Muscle of leg (tissue), 11 donors: ENCODE data around the gene LGALS9. TPM values are rescaled to one million over a fixed set of nuclear protein-coding genes. Genes with fewer than 3 reads are reported as not detected.

Experiments used
- DNase-seq: peaks from one replicate; pipeline ENCODE4 v3.0.0; 2013
- H3K27ac ChIP-seq: one replicate; pipeline ENCODE4 v1.5.1; 2013; ENCODE audit warnings: mild to moderate bottlenecking, low read length, control low read depth
- H3K27me3 ChIP-seq: one replicate; pipeline ENCODE4 v1.6.1; 2013; ENCODE audit warnings: low read length; ENCODE audit not compliant: control insufficient read depth, insufficient read depth
- H3K36me3 ChIP-seq: one replicate; pipeline ENCODE4 v1.6.1; 2013; ENCODE audit warnings: low read length; ENCODE audit not compliant: control insufficient read depth, insufficient read depth
- H3K4me1 ChIP-seq: one replicate; pipeline ENCODE4 v1.6.1; 2013; ENCODE audit warnings: low read length; ENCODE audit not compliant: control insufficient read depth, insufficient read depth
- H3K4me3 ChIP-seq: one replicate; pipeline ENCODE4 v1.5.1; 2013; ENCODE audit warnings: low read length, control low read depth
- H3K9me3 ChIP-seq: replicated peaks from 2 replicates; pipeline ENCODE4 v1.6.1; 2013; ENCODE audit warnings: low read depth, low read length; ENCODE audit not compliant: control insufficient read depth
- WGBS: methylation state at CpG from one replicate; pipeline ENCODE4 v1.1.5; 2013; ENCODE audit warnings: missing lambda C conversion rate; ENCODE audit not compliant: insufficient coverage; 5-methylcytosine and 5-hydroxymethylcytosine counted together
- polyA plus RNA-seq, 8 donors: library from polyadenylated mRNA; unstranded; fragments of 120-200 nt; gene quantifications; one replicate each; pipeline versions ENCODE4 v1.2.1 to v1.2.3, GENCODE V29; 2013; ENCODE audit warnings: inconsistent platforms in 1 of 8, low replicate concordance in 1 of 8; ENCODE audit not compliant: insufficient read length in 8 of 8, insufficient read depth in 1 of 8
- total RNA-seq: library from RNA; stranded (reverse); fragments of 120-200 nt; gene quantifications from one replicate; pipeline ENCODE4 v1.2.4, GENCODE V29; 2013

Gene LGALS9
- total and polyA plus RNA-seq, 9 donors: 6.2 to 14.1 (median 12.4) TPM

DNA sequence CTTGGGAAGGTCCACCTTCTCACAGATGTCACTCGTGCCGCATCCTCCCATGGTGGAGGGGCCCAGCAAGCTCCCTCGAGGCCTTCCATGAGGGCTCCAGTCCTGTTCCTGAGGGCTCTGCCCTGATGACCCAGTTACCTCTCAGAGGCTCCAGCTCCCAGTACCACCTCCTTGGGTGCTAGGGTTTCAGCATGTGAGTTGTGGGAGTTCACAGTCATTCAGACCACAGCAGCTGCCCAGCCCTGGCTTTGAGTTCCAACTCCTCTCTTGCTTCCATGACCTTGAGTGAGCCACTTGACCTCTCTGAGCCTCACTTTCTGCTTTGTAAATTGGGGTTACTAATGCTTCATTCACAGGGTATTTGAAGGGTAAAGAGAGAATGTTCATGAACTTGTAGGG lies 37.1 kb upstream of the LGALS9 start:
- H3K27me3 ChIP-seq: no peaks in the 10 kb centered on the region
- 92% methylated on average over 2 of the region's 3 CpGs for WGBS
- no peak for DNase-seq
- H3K4me1 ChIP-seq: peaks cover 41% of the 10 kb centered on the region
- H3K9me3 ChIP-seq: no peaks in the 10 kb centered on the region
- peak overlapping the region; percentile 40 for H3K27ac ChIP-seq
- H3K4me3 ChIP-seq: no peak overlapping the region
- H3K36me3 ChIP-seq: peaks cover 86% of the 10 kb centered on the region

DNA sequence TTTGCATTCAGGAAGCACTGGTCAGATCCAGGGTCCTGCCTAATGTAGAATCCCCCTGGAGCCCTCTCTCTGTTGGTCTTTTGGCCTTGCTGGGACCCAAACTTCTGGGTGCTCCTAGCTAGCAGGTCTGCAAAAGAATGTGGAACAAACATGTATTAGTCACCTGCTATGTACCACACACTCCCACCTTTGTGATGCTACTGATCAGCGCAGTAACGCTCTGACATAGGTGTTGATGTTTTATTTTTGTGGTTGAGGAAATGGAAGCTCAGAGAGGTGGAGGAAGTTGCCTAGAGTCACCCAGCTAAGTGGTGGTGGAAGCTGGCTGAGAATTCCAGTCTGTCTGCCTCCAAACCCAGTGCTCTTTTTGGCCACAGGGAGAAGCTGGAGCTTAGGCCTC lies 35.8 kb upstream of the LGALS9 start:
- WGBS: no CpG with 5 or more reads among the region's 2 CpGs
- Histone ChIP-seq H3K27me3 (no peaks in the 10 kb centered on the region), H3K36me3 (peaks cover 79% of the 10 kb centered on the region), H3K27ac (no peak overlapping the region), H3K4me3 (no peak overlapping the region), H3K9me3 (no peaks in the 10 kb centered on the region), H3K4me1 (peaks cover 41% of the 10 kb centered on the region)
- DNase-seq: no peak

DNA sequence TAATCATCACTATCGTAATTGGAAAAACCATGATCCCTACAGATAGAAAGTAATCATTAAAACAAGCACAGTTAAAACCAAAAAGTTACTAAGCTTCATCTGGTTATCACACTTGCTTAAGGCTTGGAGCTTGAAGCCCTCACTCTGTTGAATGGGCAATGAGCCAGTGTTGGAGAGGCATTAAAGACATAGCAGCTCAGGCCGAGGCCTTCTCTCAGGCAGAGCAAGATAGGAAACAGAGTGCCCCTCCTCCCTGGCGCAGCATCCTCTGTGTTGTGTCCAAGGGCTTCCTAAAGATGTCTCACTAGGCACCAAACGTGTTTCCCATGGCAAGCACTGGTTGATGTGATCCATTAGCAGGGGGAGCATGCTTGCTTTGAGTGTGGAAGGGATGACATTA lies 34.9 kb upstream of the LGALS9 start:
- DNase-seq: peak; percentile 40
- H3K4me1 ChIP-seq: peaks cover 34% of the 10 kb centered on the region
- H3K9me3 ChIP-seq: no peaks in the 10 kb centered on the region
- no peaks in the 10 kb centered on the region for H3K27me3 ChIP-seq
- peaks cover 78% of the 10 kb centered on the region for H3K36me3 ChIP-seq
- no peak overlapping the region for H3K27ac ChIP-seq
- 50% methylated on average over 2 of the region's 4 CpGs for WGBS
- H3K4me3 ChIP-seq: no peak overlapping the region

DNA sequence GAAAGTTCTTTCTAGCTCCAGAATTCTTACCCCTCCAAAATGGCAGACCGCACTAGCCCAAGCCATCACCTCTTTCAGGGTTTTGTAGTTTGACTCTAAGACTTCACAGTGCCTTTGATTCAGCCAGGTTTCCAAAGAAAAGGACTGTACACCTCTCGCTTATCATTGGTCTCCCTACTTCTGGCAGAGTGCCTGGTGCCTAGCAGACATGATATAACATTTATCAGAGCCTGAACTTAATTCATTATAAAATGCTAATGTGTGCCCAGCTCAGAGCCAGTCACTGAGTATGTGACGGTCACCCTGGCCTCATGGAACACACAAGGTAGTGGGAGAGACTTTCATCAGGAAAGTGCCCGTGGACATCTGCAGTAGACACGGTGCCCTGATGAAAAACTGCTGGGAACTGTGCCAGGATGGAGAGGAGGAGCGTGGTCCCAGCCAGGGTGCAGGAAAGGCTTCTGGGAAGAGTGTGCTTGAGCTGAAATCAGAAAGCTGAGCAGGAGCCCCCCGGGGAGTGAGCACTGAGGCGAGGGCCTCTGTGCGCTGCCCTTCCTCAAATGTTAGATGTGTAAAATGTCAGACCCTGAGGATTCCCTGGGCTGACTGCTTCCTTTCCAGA lies 34.3 kb upstream of the LGALS9 start:
- no peak overlapping the region for H3K4me3 ChIP-seq
- peaks cover 81% of the 10 kb centered on the region for H3K36me3 ChIP-seq
- no peak overlapping the region for H3K27ac ChIP-seq
- no peak for DNase-seq
- H3K27me3 ChIP-seq: no peaks in the 10 kb centered on the region
- no peaks in the 10 kb centered on the region for H3K9me3 ChIP-seq
- H3K4me1 ChIP-seq: peaks cover 32% of the 10 kb centered on the region
- 54% methylated on average over 5 of the region's 9 CpGs for WGBS

DNA sequence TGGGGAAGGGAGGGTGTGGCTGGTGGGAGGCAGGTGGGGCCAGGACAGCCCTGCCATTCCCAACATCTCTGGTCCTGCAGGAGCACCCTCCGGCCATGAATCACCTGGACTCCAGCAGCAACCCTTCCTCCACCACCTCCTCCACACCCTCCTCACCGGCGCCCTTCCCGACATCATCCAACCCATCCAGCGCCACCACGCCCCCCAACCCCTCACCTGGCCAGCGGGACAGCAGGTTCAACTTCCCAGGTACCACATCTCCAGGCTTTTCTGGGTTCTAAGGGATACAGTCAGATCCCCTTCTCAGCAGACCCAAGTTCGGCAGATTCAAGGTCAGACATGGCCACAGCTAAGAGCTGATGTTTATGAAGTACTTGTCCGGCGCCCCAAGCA lies 33.8 kb upstream of the LGALS9 start:
- WGBS: 91% methylated on average over 6 of the region's 10 CpGs
- Histone ChIP-seq H3K4me3 (no peak overlapping the region), H3K27ac (no peak overlapping the region), H3K4me1 (peaks cover 29% of the 10 kb centered on the region), H3K27me3 (no peaks in the 10 kb centered on the region), H3K36me3 (peaks cover 83% of the 10 kb centered on the region), H3K9me3 (no peaks in the 10 kb centered on the region)
- DNase-seq: no peak

DNA sequence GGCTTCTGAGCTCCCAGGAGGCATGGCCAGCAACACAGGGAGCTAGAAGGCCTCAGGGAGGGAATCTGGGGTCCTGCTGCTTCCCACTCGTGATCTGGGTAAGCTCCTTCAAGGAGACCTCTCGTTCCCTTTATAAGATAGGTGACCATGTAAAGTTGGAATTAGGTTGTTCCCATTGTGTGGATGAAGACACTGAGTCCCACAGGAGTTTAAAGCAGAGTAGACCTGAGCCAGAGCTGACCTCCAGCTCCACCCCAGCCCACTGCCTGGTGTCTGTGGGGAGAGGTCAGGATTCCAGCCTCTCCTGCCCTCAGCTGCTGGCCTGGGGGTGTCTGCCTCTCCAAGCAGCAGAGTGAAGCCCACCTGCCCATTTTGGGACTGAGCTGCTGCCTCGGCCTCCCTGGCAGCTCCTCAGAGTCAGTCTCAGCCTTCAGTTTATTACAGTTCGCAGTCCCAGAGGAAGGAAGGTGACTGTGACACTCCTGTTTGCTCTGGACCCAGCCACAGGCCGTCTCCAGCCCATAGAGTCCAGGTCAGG lies 33.1 kb upstream of the LGALS9 start:
- WGBS: 68% methylated on average over 4 of the region's 5 CpGs

DNA sequence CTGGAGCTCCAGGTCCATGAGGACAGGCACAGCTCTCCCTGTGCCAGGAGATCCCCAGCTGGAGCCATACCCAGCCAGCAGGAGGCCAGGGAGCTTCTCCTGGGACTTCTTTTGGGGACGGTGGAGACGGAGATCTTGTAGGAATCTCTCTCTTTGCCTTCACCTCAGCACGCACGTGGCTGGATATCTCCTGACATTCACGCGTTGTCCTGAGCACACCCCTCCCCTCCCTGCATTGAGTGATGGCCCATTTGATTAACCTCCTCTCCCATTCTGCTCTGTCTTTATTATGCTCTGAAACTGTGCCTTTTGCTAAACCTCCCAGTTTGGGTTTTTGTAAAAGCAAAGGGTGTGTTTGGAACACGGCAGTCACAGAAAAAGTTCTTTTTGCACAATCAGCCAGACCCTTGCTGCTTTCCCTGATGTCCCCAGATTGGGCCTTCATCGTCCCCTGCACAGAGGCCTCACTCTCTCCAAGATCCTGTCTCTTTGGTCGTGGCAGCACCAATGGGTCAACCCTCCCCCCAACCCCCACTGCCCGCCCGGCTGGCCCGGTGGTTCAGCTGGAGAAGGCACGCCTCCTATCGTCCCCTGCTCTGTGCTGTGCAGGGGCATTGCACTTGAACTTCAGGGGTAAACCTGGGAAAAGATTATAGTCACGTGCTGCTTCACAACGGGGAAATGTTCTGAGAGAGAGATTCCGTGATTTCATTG lies 32.5 kb upstream of the LGALS9 start:
- no peaks in the 10 kb centered on the region for H3K9me3 ChIP-seq
- no peak for DNase-seq
- peaks cover 78% of the 10 kb centered on the region for H3K36me3 ChIP-seq
- 66% methylated on average over 12 of the region's 17 CpGs for WGBS
- H3K4me1 ChIP-seq: peaks cover 25% of the 10 kb centered on the region
- no peak overlapping the region for H3K27ac ChIP-seq
- H3K4me3 ChIP-seq: no peak overlapping the region
- H3K27me3 ChIP-seq: no peaks in the 10 kb centered on the region

More for the DNA sequence above, 33.1 kb upstream of the LGALS9 start:
- H3K9me3 ChIP-seq: no peaks in the 10 kb centered on the region
- H3K4me1 ChIP-seq: peaks cover 24% of the 10 kb centered on the region
- H3K27me3 ChIP-seq: no peaks in the 10 kb centered on the region
- no peak for DNase-seq
- no peak overlapping the region for H3K4me3 ChIP-seq
- peaks cover 81% of the 10 kb centered on the region for H3K36me3 ChIP-seq
- H3K27ac ChIP-seq: no peak overlapping the region

DNA sequence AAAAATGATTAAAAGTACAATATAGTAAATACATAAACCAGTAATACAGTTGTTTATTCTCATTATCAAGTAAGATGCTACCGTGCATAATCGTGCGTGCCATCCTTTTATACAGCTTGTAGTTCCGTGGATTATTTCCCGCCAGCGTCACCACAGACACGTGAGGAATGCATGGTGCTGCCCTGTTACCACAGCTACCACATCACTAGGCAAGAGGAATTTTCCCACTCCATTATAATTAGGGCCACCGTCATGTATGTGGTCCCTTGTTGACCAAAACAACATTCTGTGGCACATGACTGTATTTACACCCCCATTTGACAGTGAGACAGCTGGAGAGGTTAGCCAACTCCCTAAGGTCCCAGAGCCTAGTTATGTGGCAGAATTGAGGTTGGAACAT lies 30.5 kb upstream of the LGALS9 start:
- Histone ChIP-seq H3K4me3 (no peak overlapping the region), H3K36me3 (peaks cover 78% of the 10 kb centered on the region), H3K27ac (no peak overlapping the region), H3K4me1 (peaks cover 14% of the 10 kb centered on the region), H3K9me3 (no peaks in the 10 kb centered on the region), H3K27me3 (no peaks in the 10 kb centered on the region)
- no peak for DNase-seq
- 85% methylated on average over 6 of the region's 8 CpGs for WGBS

DNA sequence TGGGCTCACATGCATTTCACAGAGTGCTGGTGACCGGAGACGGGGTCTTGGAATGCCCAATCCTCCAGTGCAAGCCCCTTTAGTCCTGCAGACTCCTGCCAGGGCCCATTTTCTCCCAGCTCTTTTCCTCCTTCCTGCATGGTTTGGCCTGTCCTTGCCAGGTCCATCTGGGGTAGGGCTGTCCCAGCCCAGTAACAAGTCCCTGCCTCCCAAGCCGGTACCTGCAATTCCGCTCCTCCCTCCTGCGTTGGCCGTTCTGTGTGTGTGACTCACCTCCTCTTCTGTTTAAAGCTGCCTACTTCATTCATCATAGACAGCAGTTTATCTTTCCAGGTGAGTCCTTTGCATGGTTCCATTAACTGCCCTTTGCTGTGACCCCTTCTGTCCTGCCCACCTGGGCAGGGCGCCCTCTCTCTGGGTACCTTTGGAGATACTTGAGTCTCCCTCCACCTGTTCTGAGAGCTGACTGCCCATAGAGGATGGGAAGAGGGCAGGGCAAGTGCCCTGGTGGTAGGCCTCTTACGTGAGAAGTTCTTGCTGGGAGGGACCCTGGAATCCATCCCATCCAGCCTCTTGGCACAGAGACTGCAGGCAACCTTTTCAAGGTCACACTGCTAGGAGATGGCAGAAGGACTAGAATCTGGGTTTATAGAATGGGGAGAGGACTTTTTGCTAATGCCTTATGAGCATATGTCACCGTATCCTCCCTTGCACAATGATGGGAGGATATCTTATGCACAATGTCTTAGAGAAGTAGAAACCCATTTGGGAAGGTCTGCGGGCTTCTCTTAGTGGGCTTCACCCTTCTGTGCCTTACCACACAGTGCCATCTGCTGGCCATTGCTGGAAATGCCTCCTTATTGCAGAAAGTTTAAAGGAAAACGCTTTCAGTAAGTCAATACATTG lies 29.7 kb upstream of the LGALS9 start:
- Histone ChIP-seq H3K4me1 (peaks cover 14% of the 10 kb centered on the region), H3K27me3 (no peaks in the 10 kb centered on the region), H3K36me3 (peaks cover 79% of the 10 kb centered on the region), H3K4me3 (no peak overlapping the region), H3K9me3 (no peaks in the 10 kb centered on the region), H3K27ac (no peak overlapping the region)
- peak; percentile 89 for DNase-seq
- 76% methylated on average over 8 of the region's 11 CpGs for WGBS

DNA sequence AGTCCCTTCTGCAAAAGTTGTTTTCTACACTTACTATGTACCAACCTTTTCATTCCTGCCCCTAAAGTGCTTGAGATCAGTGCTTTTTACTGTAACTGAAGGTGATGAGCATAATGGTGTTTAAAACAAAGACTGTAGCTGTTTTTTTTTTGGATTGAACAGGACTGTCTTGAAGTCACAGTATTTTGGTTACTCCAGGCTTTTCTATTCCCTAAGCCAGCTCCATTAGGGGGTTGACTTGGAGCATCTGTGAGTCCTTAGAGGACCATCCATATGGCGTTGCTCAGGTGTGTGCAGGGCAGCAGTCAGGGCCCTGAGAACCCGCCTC lies 29.0 kb upstream of the LGALS9 start:
- DNase-seq: no peak
- Histone ChIP-seq H3K27ac (no peak overlapping the region), H3K27me3 (no peaks in the 10 kb centered on the region), H3K4me1 (peaks cover 14% of the 10 kb centered on the region), H3K36me3 (peaks cover 79% of the 10 kb centered on the region), H3K4me3 (no peak overlapping the region), H3K9me3 (no peaks in the 10 kb centered on the region)
- WGBS: 33% methylated on average over 1 of the region's 2 CpGs
